ENCODE data around the gene CALD1. TPM values are rescaled to one million over a fixed set of nuclear protein-coding genes. Genes with fewer than 3 reads are reported as not detected.
A peak's percentile ranks its signal among the peaks of the same experiment; 100 is the strongest.

Gene CALD1
- total RNA-seq, 2 donors from 2014 or later: 57.0 to 72.6 TPM

DNA sequence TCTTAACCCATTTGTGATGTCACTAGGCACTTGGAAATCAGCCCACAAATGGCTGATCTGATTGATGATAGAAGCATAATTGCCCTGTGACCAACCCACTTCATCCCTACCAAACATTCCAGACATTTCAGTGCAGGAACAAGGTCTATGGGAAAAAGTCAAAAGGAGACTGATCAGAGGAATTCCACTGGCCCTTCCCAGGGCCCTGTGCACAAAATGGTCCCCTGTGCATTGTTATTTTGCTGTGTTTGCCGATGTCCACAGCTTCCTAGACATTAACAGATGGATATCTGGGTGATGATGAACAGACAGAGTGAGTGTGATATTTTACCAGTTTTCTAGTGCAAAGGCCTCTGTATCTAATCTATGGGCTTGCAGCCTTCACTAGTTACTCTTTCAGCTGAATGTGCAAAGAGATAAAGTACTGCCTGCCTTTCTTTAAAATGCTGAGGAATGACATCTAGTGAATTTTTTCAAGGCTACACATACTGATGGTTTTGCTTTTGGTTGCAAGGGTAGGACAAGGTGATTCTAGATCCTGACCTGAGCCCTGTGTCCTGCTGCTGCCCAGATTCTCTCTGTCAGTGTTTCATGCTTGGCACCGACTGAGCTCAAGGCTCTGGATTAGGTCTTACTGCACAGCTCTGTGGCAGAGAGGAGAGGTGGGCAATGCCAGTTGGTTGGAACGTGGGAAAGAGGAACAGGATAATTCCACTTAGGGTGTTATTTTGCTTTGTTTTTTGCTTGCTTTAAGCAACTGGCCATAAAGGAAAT is 55.4 kb downstream of the CALD1 start:
- peak overlapping the region in 1 of 4 donors; percentile 32 for H3K27ac ChIP-seq
- H3K9me3 ChIP-seq: no peaks in the 10 kb centered on the region
- DNase-seq (peak in 1 of 4 donors; percentile 8), ATAC-seq (no peak)
- 48 to 59% methylated on average over 3 of the region's 3 CpGs for WGBS, 2 donors
- H3K4me1 ChIP-seq: no peaks in the 10 kb centered on the region
- no peaks in the 10 kb centered on the region for H3K36me3 ChIP-seq (replicated peaks in 1 of 2; ENCODE audit: insufficient read depth in 1 of 2, low read depth in 2 of 2)
- TF ChIP-seq POLR2A (IDR thresholded peaks at IDR 0.05): no peak
- TF ChIP-seq, protein P1, sequence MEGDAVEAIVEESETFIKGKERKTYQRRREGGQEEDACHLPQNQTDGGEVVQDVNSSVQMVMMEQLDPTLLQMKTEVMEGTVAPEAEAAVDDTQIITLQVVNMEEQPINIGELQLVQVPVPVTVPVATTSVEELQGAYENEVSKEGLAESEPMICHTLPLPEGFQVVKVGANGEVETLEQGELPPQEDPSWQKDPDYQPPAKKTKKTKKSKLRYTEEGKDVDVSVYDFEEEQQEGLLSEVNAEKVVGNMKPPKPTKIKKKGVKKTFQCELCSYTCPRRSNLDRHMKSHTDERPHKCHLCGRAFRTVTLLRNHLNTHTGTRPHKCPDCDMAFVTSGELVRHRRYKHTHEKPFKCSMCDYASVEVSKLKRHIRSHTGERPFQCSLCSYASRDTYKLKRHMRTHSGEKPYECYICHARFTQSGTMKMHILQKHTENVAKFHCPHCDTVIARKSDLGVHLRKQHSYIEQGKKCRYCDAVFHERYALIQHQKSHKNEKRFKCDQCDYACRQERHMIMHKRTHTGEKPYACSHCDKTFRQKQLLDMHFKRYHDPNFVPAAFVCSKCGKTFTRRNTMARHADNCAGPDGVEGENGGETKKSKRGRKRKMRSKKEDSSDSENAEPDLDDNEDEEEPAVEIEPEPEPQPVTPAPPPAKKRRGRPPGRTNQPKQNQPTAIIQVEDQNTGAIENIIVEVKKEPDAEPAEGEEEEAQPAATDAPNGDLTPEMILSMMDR (IDR thresholded peaks at IDR 0.05): no peak
- intact Hi-C loops (cut with DNase I): no loop called here
- no peak overlapping the region for H3K4me3 ChIP-seq
- H3K27me3 ChIP-seq: no peaks in the 10 kb centered on the region

DNA sequence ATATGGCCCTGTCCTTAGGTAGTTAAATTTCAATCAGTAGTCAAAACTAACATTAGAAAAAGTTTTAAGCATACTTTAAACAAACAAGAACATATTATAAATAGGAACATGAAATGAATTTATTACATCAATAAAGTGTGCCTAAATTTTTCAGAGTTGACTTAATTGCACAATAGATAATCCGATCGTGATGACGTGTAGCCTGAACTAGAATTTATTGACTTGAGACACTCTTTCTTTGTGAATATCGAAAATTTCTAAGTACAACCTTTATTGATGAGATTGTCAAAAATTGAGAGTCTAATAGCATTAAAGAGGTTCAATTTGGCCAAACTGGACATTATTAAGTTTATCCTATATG is 56.0 kb downstream of the CALD1 start:
- intact Hi-C loops (cut with DNase I): no loop called here
- DNase-seq (no peak), ATAC-seq (no peak)
- Histone ChIP-seq H3K9me3 (no peaks in the 10 kb centered on the region), H3K4me1 (no peaks in the 10 kb centered on the region), H3K36me3 (replicated peaks in 1 of 2; ENCODE audit: insufficient read depth in 1 of 2, low read depth in 2 of 2) (no peaks in the 10 kb centered on the region), H3K27ac (no peak overlapping the region), H3K27me3 (no peaks in the 10 kb centered on the region), H3K4me3 (no peak overlapping the region)
- TF ChIP-seq, protein P1 (IDR thresholded peaks at IDR 0.05): no peak
- no peak for TF ChIP-seq POLR2A (IDR thresholded peaks at IDR 0.05)
- WGBS, 2 donors: 62 to 63% methylated on average over 4 of the region's 4 CpGs

DNA sequence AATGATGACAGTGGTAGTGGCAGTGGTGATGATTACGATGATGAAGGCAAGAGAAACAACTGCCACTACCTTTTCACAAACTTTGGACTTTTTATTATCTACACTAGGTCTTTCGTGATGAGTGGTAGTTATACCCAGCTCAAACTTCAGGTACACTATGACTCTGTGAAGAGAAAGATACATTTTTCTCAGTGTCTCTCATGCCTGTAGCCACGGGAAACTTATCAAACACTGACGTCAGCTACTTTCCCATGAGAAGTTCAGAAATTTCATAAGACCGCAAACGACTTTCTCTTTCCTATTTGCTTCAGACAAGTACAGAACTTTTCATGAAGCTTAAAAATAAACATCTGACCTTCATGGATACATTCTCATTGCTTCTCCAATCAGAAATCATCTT is 57.0 kb downstream of the CALD1 start:
- Histone ChIP-seq H3K36me3 (replicated peaks in 1 of 2; ENCODE audit: insufficient read depth in 1 of 2, low read depth in 2 of 2) (no peaks in the 10 kb centered on the region), H3K4me3 (no peak overlapping the region), H3K27me3 (no peaks in the 10 kb centered on the region), H3K9me3 (no peaks in the 10 kb centered on the region), H3K27ac (no peak overlapping the region), H3K4me1 (no peaks in the 10 kb centered on the region)
- TF ChIP-seq, protein P1 (IDR thresholded peaks at IDR 0.05): no peak
- no peak for TF ChIP-seq POLR2A (IDR thresholded peaks at IDR 0.05)
- ATAC-seq (no peak), DNase-seq (no peak)
- WGBS, 2 donors: 65 to 73% methylated on average over 6 of the region's 6 CpGs
- intact Hi-C loops (cut with DNase I): no loop called here

DNA sequence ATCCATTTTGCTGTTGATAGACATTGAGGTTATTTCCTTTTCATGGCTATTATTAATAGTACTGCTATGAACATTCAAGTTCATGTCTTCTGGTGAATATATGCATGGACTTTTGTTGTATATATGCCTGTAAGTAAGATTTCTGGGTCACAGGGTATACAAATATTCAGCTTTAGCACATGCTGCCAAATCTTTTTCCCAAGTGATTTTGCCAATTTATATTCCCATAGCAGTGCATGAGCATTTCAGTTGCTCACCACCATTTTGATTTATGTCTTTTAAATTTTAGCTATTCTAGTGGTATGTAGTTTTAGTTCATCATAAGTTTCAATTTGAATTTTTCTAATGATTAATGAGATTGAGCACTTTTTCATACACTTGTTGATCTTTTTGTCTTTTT is 59.9 kb downstream of the CALD1 start:
- no peaks in the 10 kb centered on the region for H3K36me3 ChIP-seq (replicated peaks in 1 of 2; ENCODE audit: insufficient read depth in 1 of 2, low read depth in 2 of 2)
- H3K9me3 ChIP-seq: no peaks in the 10 kb centered on the region
- TF ChIP-seq, protein P1 (IDR thresholded peaks at IDR 0.05): no peak
- no peaks in the 10 kb centered on the region for H3K27me3 ChIP-seq
- no peak overlapping the region for H3K4me3 ChIP-seq
- intact Hi-C loops (cut with DNase I): no loop called here
- peaks cover 8% of the 10 kb centered on the region for H3K4me1 ChIP-seq
- ATAC-seq (no peak), DNase-seq (no peak)
- H3K27ac ChIP-seq: no peak overlapping the region

DNA sequence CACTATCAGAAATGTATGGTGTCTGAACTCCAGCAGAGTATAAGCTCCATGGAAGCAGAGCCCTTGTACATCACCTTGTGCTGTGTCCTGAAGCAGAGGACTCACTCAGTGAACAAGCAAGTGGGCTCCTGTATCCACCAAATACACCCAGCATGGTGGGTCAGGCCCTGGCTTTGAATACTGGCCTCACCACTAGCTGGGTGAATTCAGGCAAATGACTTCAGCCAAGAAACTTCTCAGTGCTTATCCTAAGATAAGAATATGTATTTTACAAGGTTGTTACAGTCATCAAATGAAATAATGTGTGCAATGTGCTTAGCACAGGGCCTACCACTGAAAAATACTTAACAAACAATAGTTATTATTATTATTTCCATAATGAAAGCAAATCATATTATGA is 62.6 kb downstream of the CALD1 start:
- DNase-seq (no peak), ATAC-seq (no peak)
- H3K27me3 ChIP-seq: no peaks in the 10 kb centered on the region
- no peak overlapping the region for H3K27ac ChIP-seq
- intact Hi-C loops (cut with DNase I): no loop called here
- H3K9me3 ChIP-seq: no peaks in the 10 kb centered on the region
- H3K4me3 ChIP-seq: no peak overlapping the region
- TF ChIP-seq POLR2A (IDR thresholded peaks at IDR 0.05): no peak
- TF ChIP-seq, protein P1 (IDR thresholded peaks at IDR 0.05): no peak
- H3K4me1 ChIP-seq: peaks cover 15% of the 10 kb centered on the region
- H3K36me3 ChIP-seq (replicated peaks in 1 of 2; ENCODE audit: insufficient read depth in 1 of 2, low read depth in 2 of 2): no peaks in the 10 kb centered on the region

All from body of pancreas (tissue), 4 donors.